HG03039 (cell line): Measurements from ENCODE around the gene RAB3GAP1.

Experiments used
- ATAC-seq: cut with Tn5 transposase; IDR thresholded peaks from one replicate; pipeline ENCODE4 v1.9.1; 2021; ENCODE audit warnings: mild to moderate bottlenecking, moderate library complexity; ENCODE audit not compliant: unreplicated experiment

The RAB3GAP1 gene

GRCh38 chr2:135162377-135162776 lies 110.3 kb downstream of the RAB3GAP1 start:
- no peak for ATAC-seq

- ATAC-seq = no peak
Measured at GRCh38 chr2:135162786-135163185, 110.7 kb downstream of the RAB3GAP1 start.

- ATAC-seq = no peak
Measured at GRCh38 chr2:135163306-135163705, 111.2 kb downstream of the RAB3GAP1 start.

GRCh38 chr2:135163901-135164300 lies 111.8 kb downstream of the RAB3GAP1 start:
- no peak for ATAC-seq

- no peak for ATAC-seq
Measured at GRCh38 chr2:135164431-135164830, 112.3 kb downstream of the RAB3GAP1 start.

GRCh38 chr2:135167273-135167672 lies 115.2 kb downstream of the RAB3GAP1 start:
- ATAC-seq = no peak

- ATAC-seq = no peak
Measured at GRCh38 chr2:135168204-135168856, 116.2 kb downstream of the RAB3GAP1 start.

- no peak for ATAC-seq
Measured at GRCh38 chr2:135169900-135170753, 118.0 kb downstream of the RAB3GAP1 start.

GRCh38 chr2:135174049-135174809 lies 122.1 kb downstream of the RAB3GAP1 start:
- ATAC-seq = no peak

GRCh38 chr2:135174810-135175093 lies 122.7 kb downstream of the RAB3GAP1 start:
- ATAC-seq = no peak

- no peak for ATAC-seq
Measured at GRCh38 chr2:135175177-135175576, 123.1 kb downstream of the RAB3GAP1 start.

GRCh38 chr2:135179689-135180088 lies 127.6 kb downstream of the RAB3GAP1 start:
- ATAC-seq = no peak

GRCh38 chr2:135182190-135182589 lies 130.1 kb downstream of the RAB3GAP1 start:
- ATAC-seq = no peak

- ATAC-seq = no peak
Measured at GRCh38 chr2:135182601-135183000, 130.5 kb downstream of the RAB3GAP1 start.

- ATAC-seq = no peak
Measured at GRCh38 chr2:135183822-135184221, 131.7 kb downstream of the RAB3GAP1 start.

GRCh38 chr2:135186054-135186453 lies 134.0 kb downstream of the RAB3GAP1 start:
- no peak for ATAC-seq

GRCh38 chr2:135187270-135187669 lies 135.2 kb downstream of the RAB3GAP1 start:
- no peak for ATAC-seq

- no peak for ATAC-seq
Measured at GRCh38 chr2:135189148-135189547, 137.1 kb downstream of the RAB3GAP1 start.

- no peak for ATAC-seq
Measured at GRCh38 chr2:135190799-135191198, 138.7 kb downstream of the RAB3GAP1 start.

GRCh38 chr2:135198481-135198880 lies 146.4 kb downstream of the RAB3GAP1 start:
- ATAC-seq = no peak

GRCh38 chr2:135202751-135203150 lies 150.7 kb downstream of the RAB3GAP1 start:
- ATAC-seq = no peak

- ATAC-seq = no peak
Measured at GRCh38 chr2:135203944-135204343, 151.9 kb downstream of the RAB3GAP1 start.
